ENCODE data around the gene TRAF1. TPM values are rescaled to one million over a fixed set of nuclear protein-coding genes. Genes with fewer than 3 reads are reported as not detected.

TRAF1 gene
- total RNA-seq, 2 donors from 2014 or later: 2.2 to 2.8 TPM

GRCh38 chr9:120878188-120879130 lies 48.1 kb downstream of the TRAF1 start:
- no peak for DNase-seq
- no peak for ATAC-seq
- intact Hi-C loops (cut with DNase I, micrococcal nuclease): no loop called here

- peak; percentile 63 to 75 for DNase-seq
- intact Hi-C loops (cut with DNase I, micrococcal nuclease): no loop called here
- ATAC-seq: peak; percentile 35
These were observed 49.1 kb downstream of the TRAF1 start for GRCh38 chr9:120877276-120878034.

GRCh38 chr9:120876842-120877240 lies 49.8 kb downstream of the TRAF1 start, which contains the start of gene PHF19:
Gene PHF19, minus strand, starts transcription at chr9:120877188. Its CDS starts 2,447 bp downstream, at chr9:120874741.
- intact Hi-C loops (cut with DNase I, micrococcal nuclease): no loop called here
- DNase-seq (peak in 1 of 2 donors; percentile 51), ATAC-seq (peak; percentile 17)

GRCh38 chr9:120875954-120876841 lies 50.4 kb downstream of the TRAF1 start:
- peak; percentile 87 to 91 for DNase-seq
- peak; percentile 78 for ATAC-seq
- intact Hi-C loops (cut with DNase I, micrococcal nuclease): no loop called here

GRCh38 chr9:120875643-120875953 lies 51.0 kb downstream of the TRAF1 start:
- ATAC-seq (no peak), DNase-seq (no peak)
- intact Hi-C loops (cut with DNase I, micrococcal nuclease): no loop called here

GRCh38 chr9:120875195-120875565 lies 51.4 kb downstream of the TRAF1 start:
- DNase-seq: no peak
- intact Hi-C loops (cut with DNase I, micrococcal nuclease): no loop called here
- ATAC-seq: no peak

GRCh38 chr9:120874226-120875194 lies 52.1 kb downstream of the TRAF1 start:
- DNase-seq: no peak
- ATAC-seq: peak; percentile 51

GRCh38 chr9:120873512-120873911 lies 53.1 kb downstream of the TRAF1 start:
- no peak for ATAC-seq
- intact Hi-C loops (cut with DNase I, micrococcal nuclease): no loop called here

More at GRCh38 chr9:120874226-120875194, 52.1 kb downstream of the TRAF1 start:
- intact Hi-C loops (cut with DNase I, micrococcal nuclease): no loop called here

GRCh38 chr9:120872791-120873502 lies 53.6 kb downstream of the TRAF1 start:
- intact Hi-C loops (cut with DNase I, micrococcal nuclease): no loop called here
- DNase-seq: no peak
- ATAC-seq: no peak

More at GRCh38 chr9:120873512-120873911, 53.1 kb downstream of the TRAF1 start:
- DNase-seq: no peak

GRCh38 chr9:120870206-120870605 lies 56.4 kb downstream of the TRAF1 start:
- ATAC-seq (no peak), DNase-seq (no peak)
- intact Hi-C loops (cut with DNase I, micrococcal nuclease): no loop called here

- intact Hi-C loops (cut with DNase I, micrococcal nuclease): loop anchor here in 1 of 2 donors (5.0 kb wide), 1 partner anchor 68 kb away; no protein-coding TSS in a partner anchor
- no peak for DNase-seq
- no peak for ATAC-seq
These were observed 56.9 kb downstream of the TRAF1 start for GRCh38 chr9:120869726-120870125.

- intact Hi-C loops (cut with DNase I, micrococcal nuclease): loop anchor here in 1 of 2 donors (5.0 kb wide), 1 partner anchor 68 kb away; no protein-coding TSS in a partner anchor
- ATAC-seq (no peak), DNase-seq (no peak)
These were observed 57.3 kb downstream of the TRAF1 start for GRCh38 chr9:120869360-120869687.

GRCh38 chr9:120868676-120869359 lies 57.8 kb downstream of the TRAF1 start:
- DNase-seq (peak; percentile 99 to 100), ATAC-seq (peak; percentile 94)
- intact Hi-C loops (cut with DNase I, micrococcal nuclease): loop anchor here in 1 of 2 donors (5.0 kb wide), 1 partner anchor 68 kb away; no protein-coding TSS in a partner anchor

GRCh38 chr9:120868339-120868675 lies 58.3 kb downstream of the TRAF1 start:
- intact Hi-C loops (cut with DNase I, micrococcal nuclease): loop anchor here in 1 of 2 donors (5.0 kb wide), 1 partner anchor 69 kb away; no protein-coding TSS in a partner anchor
- no peak for ATAC-seq
- DNase-seq: no peak

GRCh38 chr9:120867676-120868338 lies 58.8 kb downstream of the TRAF1 start:
- DNase-seq (no peak), ATAC-seq (no peak)
- intact Hi-C loops (cut with DNase I, micrococcal nuclease): loop anchor here in 1 of 2 donors (5.0 kb wide), 1 partner anchor 69 kb away; no protein-coding TSS in a partner anchor

- DNase-seq (no peak), ATAC-seq (no peak)
- intact Hi-C loops (cut with DNase I, micrococcal nuclease): loop anchor here in 1 of 2 donors (5.0 kb wide), 1 partner anchor 71 kb away; no protein-coding TSS in a partner anchor
These were observed 59.9 kb downstream of the TRAF1 start for GRCh38 chr9:120866651-120867050.

Data from left colon (tissue), 2 donors.